GM23338 (cell line): ENCODE results near the gene DGKG. TPM values are rescaled to one million over a fixed set of nuclear protein-coding genes. Genes with fewer than 3 reads are reported as not detected.

ENCODE experiments used
- ATAC-seq: fragments of 200-7000 bp; cut with Tn5 transposase; 3 replicates; pipeline ENCODE4 v1.9.1; 2020
- DNase-seq: peaks from one replicate; pipeline ENCODE4 v3.0.0-alpha.2; 2015; ENCODE audit warnings: low spot score
- H2AFZ ChIP-seq: fragments of 200-600 bp; sonication (generic); 2 replicates; pipeline ENCODE4 v1.8.0; 2016; ENCODE audit warnings: antibody characterized with exemption, mild to moderate bottlenecking, moderate library complexity
- H3F3A ChIP-seq: fragments of 200-600 bp; sonication (generic); replicated peaks from 2 replicates; pipeline ENCODE4 v1.8.0; 2017; ENCODE audit warnings: antibody characterized with exemption, mixed run types, low read depth
- H3K27ac ChIP-seq: fragments of 200-600 bp; sonication (generic); 2 replicates; pipeline ENCODE4 v1.6.1; 2016; ENCODE audit warnings: low read depth
- H3K27me3 ChIP-seq: fragments of 200-600 bp; sonication (generic); 2 replicates; pipeline ENCODE4 v1.8.0; 2016; ENCODE audit warnings: mild to moderate bottlenecking, mixed run types, moderate library complexity; ENCODE audit not compliant: insufficient read depth
- H3K36me3 ChIP-seq: fragments of 200-600 bp; sonication (generic); 2 replicates; pipeline ENCODE4 v1.8.0; 2016; ENCODE audit warnings: mild to moderate bottlenecking; ENCODE audit not compliant: insufficient read depth
- H3K4me1 ChIP-seq: fragments of 200-600 bp; sonication (generic); 2 replicates; pipeline ENCODE4 v1.8.0; 2016; ENCODE audit warnings: mild to moderate bottlenecking, moderate library complexity; ENCODE audit not compliant: insufficient read depth
- H3K4me2 ChIP-seq: fragments of 200-600 bp; sonication (generic); 2 replicates; pipeline ENCODE4 v1.7.1; 2017; ENCODE audit warnings: mixed run types
- H3K4me3 ChIP-seq: fragments of 200-600 bp; sonication (generic); 2 replicates; pipeline ENCODE4 v1.6.1; 2016; ENCODE audit warnings: mixed run types
- H3K79me2 ChIP-seq: fragments of 200-600 bp; sonication (generic); replicated peaks from 2 replicates; pipeline ENCODE4 v1.8.0; 2017; ENCODE audit warnings: mild to moderate bottlenecking; ENCODE audit not compliant: insufficient read depth
- H3K9me2 ChIP-seq: fragments of 200-600 bp; sonication (generic); 2 replicates; pipeline ENCODE4 v1.8.0; 2017; ENCODE audit not compliant: insufficient read depth
- H4K20me1 ChIP-seq: fragments of 200-600 bp; sonication (generic); replicated peaks from 2 replicates; pipeline ENCODE4 v1.8.0; 2017; ENCODE audit warnings: mild to moderate bottlenecking; ENCODE audit not compliant: insufficient read depth
- H3K27ac Mint-ChIP-seq: 2 replicates; pipeline ENCODE4 v1.8.0; 2020; ENCODE audit warnings: inconsistent platforms, mild to moderate bottlenecking, moderate library complexity, mixed read lengths
- H3K27me3 Mint-ChIP-seq: 3 replicates; pipeline ENCODE4 v1.8.0; 2022; ENCODE audit warnings: low read depth, mild to moderate bottlenecking, moderate library complexity, mixed read lengths, inconsistent platforms; ENCODE audit not compliant: insufficient read depth, poor library complexity
- H3K36me3 Mint-ChIP-seq: 3 replicates; pipeline ENCODE4 v1.8.0; 2021; ENCODE audit warnings: low read depth, mild to moderate bottlenecking, inconsistent platforms, moderate library complexity, mixed read lengths
- H3K4me1 Mint-ChIP-seq: 3 replicates; pipeline ENCODE4 v1.8.0; 2020; ENCODE audit warnings: mild to moderate bottlenecking, inconsistent platforms, mixed read lengths
- H3K4me3 Mint-ChIP-seq: 3 replicates; pipeline ENCODE4 v1.8.0; 2021; ENCODE audit warnings: moderate library complexity, mild to moderate bottlenecking, inconsistent platforms, mixed read lengths
- H3K9me3 Mint-ChIP-seq: 3 replicates; pipeline ENCODE4 v1.8.0; 2020; ENCODE audit warnings: moderate library complexity, mild to moderate bottlenecking, inconsistent platforms, mixed read lengths
- CREB1 ChIP-seq: fragments of 250-450 bp; sonication (Bioruptor Pico); IDR thresholded peaks from 2 replicates; pipeline ENCODE4 v1.5.0; 2020; ENCODE audit warnings: low read depth, mild to moderate bottlenecking, moderate library complexity
- CTCF ChIP-seq, 2 experiments: fragments of 200-600 bp in 1 of 2; sonication (generic) in 1 of 2; conservative IDR thresholded peaks; 2 replicates each; pipeline versions ENCODE4 v1.5.1 to v1.6.1; 2016 to 2017; ENCODE audit warnings: antibody characterized with exemption in 2 of 2, low read depth in 2 of 2, mild to moderate bottlenecking in 2 of 2, moderate library complexity in 1 of 2
- EZH2 ChIP-seq: fragments of 200-600 bp; sonication (generic); IDR thresholded peaks from one replicate; pipeline ENCODE4 v1.8.0; 2017; ENCODE audit warnings: antibody characterized with exemption, mild to moderate bottlenecking, low read depth; ENCODE audit not compliant: unreplicated experiment
- NANOG ChIP-seq: IDR thresholded peaks from 2 replicates; pipeline ENCODE4 v1.6.1; 2016; ENCODE audit warnings: antibody characterized with exemption, borderline replicate concordance
- POLR2AphosphoS5 ChIP-seq: IDR thresholded peaks from 2 replicates; pipeline ENCODE4 v1.6.1; 2016; ENCODE audit warnings: antibody characterized with exemption, low read depth
- ZNF114 ChIP-seq: fragments of 250-450 bp; sonication (Bioruptor Pico); IDR thresholded peaks from 2 replicates; pipeline ENCODE4 v1.5.0; 2020; ENCODE audit warnings: mild to moderate bottlenecking, moderate library complexity
- ZNF331 ChIP-seq: fragments of 250-450 bp; sonication (Bioruptor Pico); IDR thresholded peaks from 2 replicates; pipeline ENCODE4 v1.5.0; 2020; ENCODE audit warnings: low read depth, mild to moderate bottlenecking, moderate library complexity
- ZNF462 ChIP-seq: fragments of 250-450 bp; sonication (Bioruptor Pico); IDR thresholded peaks from 2 replicates; pipeline ENCODE4 v1.5.0; 2020; ENCODE audit warnings: mild to moderate bottlenecking, moderate library complexity
- polyA plus RNA-seq: library from polyadenylated mRNA; unstranded; fragments of >200 nt; fragmentation: Nextera tagmentation; extraction: Ambion mirVana; gene quantifications from 2 replicates; pipeline ENCODE4 v1.2.1, GENCODE V29; 2016
- total RNA-seq: library from RNA; depleted of rRNA; stranded (reverse); fragments of >200 nt; shearing (Covaris generic); gene quantifications from 2 replicates; pipeline ENCODE4 v1.2.3, GENCODE V29; 2014

DGKG gene
- total and polyA plus RNA-seq, 2 experiments from 2014 or later: 0.14 to 0.31 TPM

GRCh38 chr3:186219211-186219638, 142.8 kb downstream of the DGKG start:
- no peak overlapping the region for H3K27ac Mint-ChIP-seq
- ATAC-seq: no peak; the same call in 2 of the 3 replicates
- no peak overlapping the region for H2AFZ ChIP-seq

GRCh38 chr3:186218421-186218820, 143.6 kb downstream of the DGKG start:
- Mint-ChIP-seq H3K27ac (no peak overlapping the region), H3K36me3 (no peaks in the 10 kb centered on the region), H3K27me3 (peaks cover 5% of the 10 kb centered on the region), H3K9me3 (no peaks in the 10 kb centered on the region), H3K4me3 (no peak overlapping the region), H3K4me1 (peaks cover 27% of the 10 kb centered on the region)
- no peak overlapping the region for H2AFZ ChIP-seq
- no peak overlapping the region for H3K4me3 ChIP-seq
- no peaks in the 10 kb centered on the region for H3K36me3 ChIP-seq
- ATAC-seq (no peak), DNase-seq (no peak)
- H3K27ac ChIP-seq: no peak overlapping the region
- H3K4me2 ChIP-seq: no peak overlapping the region
- H4K20me1 ChIP-seq: no peaks in the 10 kb centered on the region
- H3K27me3 ChIP-seq: no peaks in the 10 kb centered on the region
- H3K79me2 ChIP-seq: no peaks in the 10 kb centered on the region
- H3F3A ChIP-seq: no peaks in the 10 kb centered on the region
- no peaks in the 10 kb centered on the region for H3K4me1 ChIP-seq
- no peaks in the 10 kb centered on the region for H3K9me2 ChIP-seq
- no peak for TF ChIP-seq ZNF331 (CRISPR knock-in tag)
- TF ChIP-seq NANOG: no peak
- TF ChIP-seq ZNF114 (CRISPR knock-in tag): no peak
- TF ChIP-seq ZNF462: no peak
- TF ChIP-seq EZH2: no peak
- no peak for TF ChIP-seq CTCF (conservative IDR thresholded peaks at IDR 0.05; ENCODE audit: low read depth in 2 of 2)
- no peak for TF ChIP-seq POLR2AphosphoS5
- no peak for TF ChIP-seq CREB1 (CRISPR knock-in tag)

More at GRCh38 chr3:186219211-186219638, 142.8 kb downstream of the DGKG start:
- TF ChIP-seq NANOG (no peak), ZNF114 (CRISPR knock-in tag) (no peak), CTCF (conservative IDR thresholded peaks at IDR 0.05; ENCODE audit: low read depth in 2 of 2) (peak; percentile 31 to 33; a peak in 3 of 4 replicates), ZNF331 (CRISPR knock-in tag) (no peak)
- Histone ChIP-seq H3K27ac (no peak overlapping the region), H3F3A (no peaks in the 10 kb centered on the region), H4K20me1 (no peaks in the 10 kb centered on the region), H3K4me1 (no peaks in the 10 kb centered on the region), H3K4me2 (no peak overlapping the region), H3K36me3 (no peaks in the 10 kb centered on the region), H3K9me2 (no peaks in the 10 kb centered on the region), H3K4me3 (no peak overlapping the region), H3K27me3 (no peaks in the 10 kb centered on the region), H3K79me2 (no peaks in the 10 kb centered on the region)
- Mint-ChIP-seq H3K4me3 (no peak overlapping the region), H3K9me3 (no peaks in the 10 kb centered on the region), H3K27me3 (peaks cover 6% of the 10 kb centered on the region), H3K4me1 (peaks cover 27% of the 10 kb centered on the region), H3K36me3 (no peaks in the 10 kb centered on the region)
- DNase-seq: no peak
